Activated CD4-positive, alpha-beta T cell treated with anti-CD3 and anti-CD28 coated beads, Interleukin-2, amount 10 ng/mL, durations not matched to agents 24 days and 14 days (primary cell): Measurements from ENCODE around the gene BIK. TPM values are rescaled to one million over a fixed set of nuclear protein-coding genes. Genes with fewer than 3 reads are reported as not detected.
"Not testable (repeated sequence)": the region's sequence is repeated elsewhere in the genome, so short reads cannot be mapped to it uniquely, and the experiment has no call there.

Experiments used
- DNase-seq: peaks from one replicate; pipeline ENCODE4 v3.0.0; 2022
- H3K27ac Mint-ChIP-seq: one replicate; pipeline ENCODE4 v1.8.0; 2022; ENCODE audit warnings: mild to moderate bottlenecking, mixed read lengths
- H3K27me3 Mint-ChIP-seq: one replicate; pipeline ENCODE4 v1.8.0; 2022; ENCODE audit warnings: mixed read lengths
- H3K36me3 Mint-ChIP-seq: one replicate; pipeline ENCODE4 v1.8.0; 2022; ENCODE audit warnings: low read depth, mild to moderate bottlenecking, mixed read lengths
- H3K4me1 Mint-ChIP-seq: one replicate; pipeline ENCODE4 v1.8.0; 2021; ENCODE audit warnings: mixed read lengths
- H3K4me3 Mint-ChIP-seq: one replicate; pipeline ENCODE4 v1.8.0; 2022; ENCODE audit warnings: mild to moderate bottlenecking, moderate library complexity, mixed read lengths
- H3K9me3 Mint-ChIP-seq: one replicate; pipeline ENCODE4 v1.8.0; 2021; ENCODE audit warnings: mixed read lengths
- intact Hi-C: fragments of 100-400 bp; cut with micrococcal nuclease; formaldehyde crosslinking; loops from one replicate; pipeline ENCODE4 v1.15.1; 2023
- total RNA-seq: library from RNA; stranded (reverse); gene quantifications from 2 replicates; pipeline ENCODE4 v1.2.3, GENCODE V29; 2022

The BIK gene
- total RNA-seq, 1 donor from 2014 or later, result 1.7 TPM

GRCh38 chr22:43092085-43092484 is 18.5 kb upstream of the BIK start:
- H3K27me3 Mint-ChIP-seq, result no peaks in the 10 kb centered on the region
- intact Hi-C loops, result no loop called here

GRCh38 chr22:43094085-43094484 is 16.5 kb upstream of the BIK start:
- DNase-seq, result no peak
- intact Hi-C loops, result no loop called here
- H3K4me1 Mint-ChIP-seq, result peaks cover 10% of the 10 kb centered on the region
- peaks cover 7% of the 10 kb centered on the region for H3K9me3 Mint-ChIP-seq
- no peaks in the 10 kb centered on the region for H3K27me3 Mint-ChIP-seq
- H3K36me3 Mint-ChIP-seq, result peaks cover 2% of the 10 kb centered on the region
- H3K27ac Mint-ChIP-seq, result no peak overlapping the region
- H3K4me3 Mint-ChIP-seq, result no peak overlapping the region

More at GRCh38 chr22:43092085-43092484, 18.5 kb upstream of the BIK start:
- no peak for DNase-seq
- H3K4me3 Mint-ChIP-seq, result no peak overlapping the region
- peaks cover 2% of the 10 kb centered on the region for H3K36me3 Mint-ChIP-seq
- H3K9me3 Mint-ChIP-seq, result peaks cover 7% of the 10 kb centered on the region
- H3K27ac Mint-ChIP-seq, result no peak overlapping the region
- H3K4me1 Mint-ChIP-seq, result peaks cover 13% of the 10 kb centered on the region

GRCh38 chr22:43094551-43094950 is 16.0 kb upstream of the BIK start:
- Mint-ChIP-seq H3K27ac (no peak overlapping the region), H3K36me3 (peaks cover 2% of the 10 kb centered on the region), H3K4me3 (no peak overlapping the region), H3K27me3 (no peaks in the 10 kb centered on the region), H3K9me3 (peaks cover 7% of the 10 kb centered on the region), H3K4me1 (peaks cover 8% of the 10 kb centered on the region)
- intact Hi-C loops, result no loop called here
- DNase-seq, result no peak

- H3K4me3 Mint-ChIP-seq, result no peak overlapping the region
- peaks cover 2% of the 10 kb centered on the region for H3K36me3 Mint-ChIP-seq
- intact Hi-C loops, result no loop called here
- H3K9me3 Mint-ChIP-seq, result peaks cover 7% of the 10 kb centered on the region
- peaks cover 7% of the 10 kb centered on the region for H3K4me1 Mint-ChIP-seq
- H3K27me3 Mint-ChIP-seq, result no peaks in the 10 kb centered on the region
- no peak overlapping the region for H3K27ac Mint-ChIP-seq
- no peak for DNase-seq
These were observed 14.1 kb upstream of the BIK start for GRCh38 chr22:43096420-43096819.

GRCh38 chr22:43098356-43098755 is 12.2 kb upstream of the BIK start:
- no peak overlapping the region for H3K4me3 Mint-ChIP-seq
- peaks cover 3% of the 10 kb centered on the region for H3K4me1 Mint-ChIP-seq

GRCh38 chr22:43099095-43099494 is 11.5 kb upstream of the BIK start:
- Mint-ChIP-seq H3K27ac (no peak overlapping the region), H3K27me3 (no peaks in the 10 kb centered on the region), H3K4me1 (peaks cover 10% of the 10 kb centered on the region), H3K9me3 (peaks cover 7% of the 10 kb centered on the region), H3K4me3 (no peak overlapping the region), H3K36me3 (peaks cover 2% of the 10 kb centered on the region)
- no peak for DNase-seq
- intact Hi-C loops, result no loop called here

More at GRCh38 chr22:43098356-43098755, 12.2 kb upstream of the BIK start:
- DNase-seq, result no peak
- Mint-ChIP-seq H3K27ac (no peak overlapping the region), H3K9me3 (peaks cover 7% of the 10 kb centered on the region), H3K27me3 (no peaks in the 10 kb centered on the region), H3K36me3 (peaks cover 2% of the 10 kb centered on the region)
- intact Hi-C loops, result no loop called here

- H3K27me3 Mint-ChIP-seq, result no peaks in the 10 kb centered on the region
- no peak for DNase-seq
- peak overlapping the region; percentile 30 for H3K27ac Mint-ChIP-seq
- no peak overlapping the region for H3K4me3 Mint-ChIP-seq
- peaks cover 2% of the 10 kb centered on the region for H3K36me3 Mint-ChIP-seq
- intact Hi-C loops, result no loop called here
- H3K4me1 Mint-ChIP-seq, result peaks cover 13% of the 10 kb centered on the region
- peaks cover 7% of the 10 kb centered on the region for H3K9me3 Mint-ChIP-seq
These were observed 10.3 kb upstream of the BIK start for GRCh38 chr22:43100225-43100624.

- peaks cover 2% of the 10 kb centered on the region for H3K9me3 Mint-ChIP-seq
- intact Hi-C loops, result no loop called here
- no peak overlapping the region for H3K27ac Mint-ChIP-seq
- DNase-seq, result no peak
- H3K4me1 Mint-ChIP-seq, result peaks cover 13% of the 10 kb centered on the region
- H3K27me3 Mint-ChIP-seq, result no peaks in the 10 kb centered on the region
- no peaks in the 10 kb centered on the region for H3K36me3 Mint-ChIP-seq
- no peak overlapping the region for H3K4me3 Mint-ChIP-seq
These were observed 9.2 kb upstream of the BIK start for GRCh38 chr22:43101306-43101705.

- H3K9me3 Mint-ChIP-seq, intact Hi-C loops, H3K27me3 Mint-ChIP-seq, H3K36me3 Mint-ChIP-seq, H3K4me3 Mint-ChIP-seq: not testable (repeated sequence)
- DNase-seq, result peak; percentile 64
- H3K4me1 Mint-ChIP-seq, result peaks cover 13% of the 10 kb centered on the region
- peak overlapping the region; percentile 36 for H3K27ac Mint-ChIP-seq
These were observed 6.4 kb upstream of the BIK start for GRCh38 chr22:43104056-43104625.

GRCh38 chr22:43104950-43105349 is 5.6 kb upstream of the BIK start:
- Mint-ChIP-seq H3K27me3 (peaks cover 12% of the 10 kb centered on the region), H3K4me1 (peaks cover 13% of the 10 kb centered on the region)
- H3K27ac Mint-ChIP-seq, DNase-seq, H3K4me3 Mint-ChIP-seq, H3K36me3 Mint-ChIP-seq, H3K9me3 Mint-ChIP-seq, intact Hi-C loops: not testable (repeated sequence)

GRCh38 chr22:43106302-43106701 is 4.2 kb upstream of the BIK start:
- no peak for DNase-seq
- intact Hi-C loops, result no loop called here
- no peaks in the 10 kb centered on the region for H3K36me3 Mint-ChIP-seq
- H3K4me1 Mint-ChIP-seq, result peaks cover 12% of the 10 kb centered on the region
- H3K9me3 Mint-ChIP-seq, result no peaks in the 10 kb centered on the region
- H3K27me3 Mint-ChIP-seq, result peaks cover 16% of the 10 kb centered on the region
- H3K27ac Mint-ChIP-seq, result no peak overlapping the region
- H3K4me3 Mint-ChIP-seq, result no peak overlapping the region

GRCh38 chr22:43109511-43109910 is 1.0 kb upstream of the BIK start:
- Mint-ChIP-seq H3K4me3 (no peak overlapping the region), H3K9me3 (no peaks in the 10 kb centered on the region)
- intact Hi-C loops, result no loop called here

GRCh38 chr22:43109921-43110443 is 568 bp upstream of the BIK start:
- no peak for DNase-seq
- H3K36me3 Mint-ChIP-seq, result no peaks in the 10 kb centered on the region
- H3K9me3 Mint-ChIP-seq, result no peaks in the 10 kb centered on the region
- intact Hi-C loops, result no loop called here
- H3K4me3 Mint-ChIP-seq, result peak overlapping the region; percentile 83
- H3K4me1 Mint-ChIP-seq, result peaks cover 4% of the 10 kb centered on the region
- H3K27ac Mint-ChIP-seq, result no peak overlapping the region
- H3K27me3 Mint-ChIP-seq, result peaks cover 31% of the 10 kb centered on the region

More at GRCh38 chr22:43109511-43109910, 1.0 kb upstream of the BIK start:
- H3K27me3 Mint-ChIP-seq, result peaks cover 30% of the 10 kb centered on the region
- no peak overlapping the region for H3K27ac Mint-ChIP-seq
- H3K4me1 Mint-ChIP-seq, result peaks cover 4% of the 10 kb centered on the region
- DNase-seq, result no peak
- no peaks in the 10 kb centered on the region for H3K36me3 Mint-ChIP-seq

GRCh38 chr22:43110927-43111623 is 525 bp downstream of the BIK start:
- intact Hi-C loops, result no loop called here
- Mint-ChIP-seq H3K27me3 (peaks cover 32% of the 10 kb centered on the region), H3K4me3 (peak overlapping the region; percentile 66), H3K36me3 (no peaks in the 10 kb centered on the region), H3K4me1 (peaks cover 4% of the 10 kb centered on the region), H3K9me3 (no peaks in the 10 kb centered on the region), H3K27ac (no peak overlapping the region)
- peak; percentile 80 for DNase-seq
